GM12891 (cell line): Measurements from ENCODE around the gene PGLYRP4.

Experiments used
- POLR2A ChIP-seq: IDR thresholded peaks from 2 replicates; pipeline ENCODE4 v1.6.1; 2011; ENCODE audit warnings: low read depth, low read length, control low read depth
- POLR2AphosphoS5 ChIP-seq: IDR thresholded peaks from 2 replicates; pipeline ENCODE4 v1.6.1; 2011; ENCODE audit warnings: low read depth, low read length, control low read depth
- POU2F2 ChIP-seq: IDR thresholded peaks from 2 replicates; pipeline ENCODE4 v1.6.1; 2011; ENCODE audit warnings: low read depth, mild to moderate bottlenecking, control low read depth, low read length, moderate library complexity

GRCh38 chr1:153306303-153307220 is 42.1 kb downstream of the PGLYRP4 start:
- no peak for TF ChIP-seq POLR2AphosphoS5
- no peak for TF ChIP-seq POLR2A
- no peak for TF ChIP-seq POU2F2
